Subcutaneous abdominal adipose tissue (tissue), 5 donors: ENCODE results near the gene RUNX3.

Experiments
- H3K27ac ChIP-seq: one replicate; pipeline ENCODE4 v1.7.0; 2013; ENCODE audit warnings: low read depth, mild to moderate bottlenecking, inconsistent platforms, low read length, moderate library complexity
- H3K27me3 ChIP-seq, 5 donors: one replicate each; pipeline ENCODE4 v1.7.0; 2013; ENCODE audit warnings: low read length in 5 of 5, inconsistent platforms in 1 of 5; ENCODE audit not compliant: control insufficient read depth in 5 of 5, insufficient read depth in 4 of 5
- H3K36me3 ChIP-seq, 5 donors: one replicate each; pipeline ENCODE4 v1.7.0; 2013; ENCODE audit warnings: low read length in 5 of 5; ENCODE audit not compliant: control insufficient read depth in 5 of 5, insufficient read depth in 5 of 5
- H3K4me1 ChIP-seq, 5 donors: one replicate each; pipeline ENCODE4 v1.7.0; 2013; ENCODE audit warnings: low read length in 5 of 5, mild to moderate bottlenecking in 3 of 5, moderate library complexity in 1 of 5; ENCODE audit not compliant: control insufficient read depth in 5 of 5, insufficient read depth in 5 of 5
- H3K4me3 ChIP-seq, 5 donors: one replicate each; pipeline ENCODE4 v1.7.0; 2013; ENCODE audit warnings: low read length in 5 of 5, low read depth in 1 of 5
- H3K9ac ChIP-seq, 5 donors: one replicate each; pipeline ENCODE4 v1.7.0; 2013; ENCODE audit warnings: low read length in 5 of 5, mild to moderate bottlenecking in 4 of 5, moderate library complexity in 3 of 5
- H3K9me3 ChIP-seq, 5 donors: one replicate each; pipeline ENCODE4 v1.7.0; 2013; ENCODE audit warnings: low read length in 5 of 5; ENCODE audit not compliant: control insufficient read depth in 5 of 5
- donor health status: healthy.
- donor health status: healthy.
- donor health status: healthy.
- donor health status: healthy.
- donor health status: healthy.

The RUNX3 gene

DNA sequence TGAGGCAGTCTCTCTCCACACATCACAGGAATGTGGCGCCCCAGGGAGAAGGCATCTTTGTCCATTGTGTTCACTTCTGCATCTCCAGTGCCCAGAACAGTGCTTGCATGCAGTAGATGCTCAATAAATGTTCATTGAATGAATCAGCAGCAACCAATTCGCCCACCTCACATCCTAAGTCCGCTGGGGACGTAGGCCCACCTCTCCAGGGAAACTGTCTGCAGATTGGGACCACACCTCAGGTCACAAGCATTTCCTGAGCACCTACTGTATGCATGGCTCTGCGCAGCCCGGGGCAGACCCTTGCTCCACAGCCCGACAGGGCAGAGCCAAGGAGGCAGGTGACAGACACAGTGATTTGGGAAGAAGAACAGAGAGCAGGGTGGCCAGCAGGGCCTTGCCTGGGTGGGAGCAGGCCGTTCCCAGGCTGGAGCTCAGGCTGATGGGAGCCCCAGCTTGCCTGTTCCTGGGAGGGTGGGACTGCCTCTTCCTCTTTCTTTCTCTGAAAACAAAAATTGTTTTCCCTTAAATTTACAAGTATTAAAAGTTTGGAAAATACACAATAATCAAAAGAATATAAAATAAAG is 25.8 kb upstream of the RUNX3 start:
- no peak overlapping the region for H3K4me3 ChIP-seq
- H3K4me1 ChIP-seq = no peaks in the 10 kb centered on the region
- no peaks in the 10 kb centered on the region for H3K36me3 ChIP-seq
- peaks cover 9 to 25% (median 10%) of the 10 kb centered on the region in 5 donors for H3K27me3 ChIP-seq
- no peaks in the 10 kb centered on the region for H3K9me3 ChIP-seq
- H3K27ac ChIP-seq = no peak overlapping the region
- H3K9ac ChIP-seq = no peak overlapping the region

DNA sequence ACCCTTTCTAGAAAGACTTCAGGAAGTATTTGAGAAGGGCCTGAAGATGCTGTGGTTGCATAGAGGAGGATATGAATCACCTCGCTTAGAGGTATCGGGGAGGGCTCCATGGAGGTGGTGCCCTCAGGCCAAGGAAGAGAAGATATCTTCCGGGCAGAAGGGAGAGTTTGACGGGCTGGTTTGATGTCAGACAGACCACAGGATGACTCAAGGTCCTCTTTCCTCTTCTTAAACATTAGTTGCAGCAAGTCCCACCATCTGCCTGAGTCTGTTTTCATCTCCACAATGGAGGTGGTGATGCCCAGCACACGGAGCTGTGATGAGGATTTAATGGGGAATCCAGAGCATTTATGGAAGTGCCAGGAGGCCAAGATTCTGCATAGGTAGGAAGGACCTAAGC is 25.1 kb upstream of the RUNX3 start:
- Histone ChIP-seq H3K9ac (no peak overlapping the region), H3K4me1 (no peaks in the 10 kb centered on the region), H3K27me3 (peaks cover 3 to 18% (median 9%) of the 10 kb centered on the region in 5 donors), H3K9me3 (no peaks in the 10 kb centered on the region), H3K4me3 (no peak overlapping the region), H3K36me3 (no peaks in the 10 kb centered on the region), H3K27ac (no peak overlapping the region)

DNA sequence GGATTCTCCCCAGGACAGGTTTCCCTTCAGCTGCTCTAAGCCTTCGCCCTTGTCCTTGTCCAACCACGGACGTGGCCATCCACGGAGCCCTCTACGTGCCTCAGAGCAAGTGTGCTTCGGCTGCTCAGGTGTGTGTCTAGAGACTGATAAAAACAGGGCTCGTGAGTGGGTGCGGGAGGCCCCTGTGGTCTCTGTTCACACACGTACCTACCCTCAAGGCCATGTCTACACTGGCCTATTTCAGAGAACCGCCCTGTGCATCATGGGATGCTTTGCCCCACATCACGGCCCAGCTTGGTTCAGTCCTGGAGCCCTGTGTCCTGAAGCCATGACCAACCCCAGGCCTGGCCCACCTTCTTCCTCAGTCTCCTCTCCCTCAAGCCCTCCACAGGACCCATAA is 24.6 kb upstream of the RUNX3 start:
- no peaks in the 10 kb centered on the region for H3K36me3 ChIP-seq
- no peak overlapping the region for H3K9ac ChIP-seq
- H3K4me1 ChIP-seq = no peaks in the 10 kb centered on the region
- no peak overlapping the region for H3K27ac ChIP-seq
- no peaks in the 10 kb centered on the region for H3K9me3 ChIP-seq
- peaks cover 3 to 15% (median 7%) of the 10 kb centered on the region in 5 donors for H3K27me3 ChIP-seq
- H3K4me3 ChIP-seq = no peak overlapping the region

DNA sequence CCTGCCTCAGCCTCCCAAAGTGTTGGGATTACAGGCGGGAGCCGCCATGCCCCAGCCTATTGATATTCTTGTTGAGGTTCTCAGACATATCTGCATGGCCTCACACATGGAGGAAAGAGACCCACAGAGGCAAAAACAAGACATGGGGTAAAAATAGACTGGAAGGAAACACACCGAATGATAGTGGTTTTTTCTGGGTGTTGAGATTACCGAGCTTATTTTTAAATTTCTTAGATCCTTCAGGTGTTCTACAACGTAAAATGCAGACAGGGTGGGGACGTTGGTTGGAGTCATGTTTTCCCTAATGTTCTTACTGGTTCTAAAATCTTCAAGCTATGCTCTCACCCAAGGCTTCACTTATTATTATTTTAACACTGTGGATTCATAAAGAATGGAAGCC is 23.9 kb upstream of the RUNX3 start:
- Histone ChIP-seq H3K4me1 (no peaks in the 10 kb centered on the region), H3K9ac (no peak overlapping the region), H3K4me3 (no peak overlapping the region), H3K27ac (no peak overlapping the region), H3K36me3 (no peaks in the 10 kb centered on the region), H3K9me3 (no peaks in the 10 kb centered on the region), H3K27me3 (peaks cover 3 to 12% (median 9%) of the 10 kb centered on the region in 5 donors)

DNA sequence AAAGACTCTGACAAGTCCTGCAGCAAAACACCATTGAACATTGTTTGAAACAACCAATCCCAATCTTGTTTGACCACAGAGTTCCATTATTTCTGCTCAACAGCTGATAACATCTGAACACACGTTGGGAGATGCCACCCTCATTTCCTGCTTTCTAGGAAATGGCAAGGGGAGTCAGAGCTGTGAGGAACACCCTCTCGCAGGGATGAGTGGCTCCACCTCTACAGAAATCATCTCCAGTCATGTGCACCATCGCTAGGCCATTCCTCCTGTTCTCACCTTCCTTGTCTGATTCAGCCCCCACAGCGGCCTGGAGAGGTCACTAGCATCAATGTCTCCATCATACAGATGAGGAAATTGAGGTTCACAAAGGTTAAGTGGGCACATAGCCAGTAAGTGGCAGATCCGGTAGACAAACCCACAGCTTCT is 22.4 kb upstream of the RUNX3 start:
- peaks cover 3 to 15% (median 8%) of the 10 kb centered on the region in 5 donors for H3K27me3 ChIP-seq
- H3K9me3 ChIP-seq = no peaks in the 10 kb centered on the region
- no peak overlapping the region for H3K4me3 ChIP-seq
- H3K36me3 ChIP-seq = no peaks in the 10 kb centered on the region
- no peak overlapping the region for H3K27ac ChIP-seq
- no peak overlapping the region for H3K9ac ChIP-seq
- H3K4me1 ChIP-seq = no peaks in the 10 kb centered on the region

DNA sequence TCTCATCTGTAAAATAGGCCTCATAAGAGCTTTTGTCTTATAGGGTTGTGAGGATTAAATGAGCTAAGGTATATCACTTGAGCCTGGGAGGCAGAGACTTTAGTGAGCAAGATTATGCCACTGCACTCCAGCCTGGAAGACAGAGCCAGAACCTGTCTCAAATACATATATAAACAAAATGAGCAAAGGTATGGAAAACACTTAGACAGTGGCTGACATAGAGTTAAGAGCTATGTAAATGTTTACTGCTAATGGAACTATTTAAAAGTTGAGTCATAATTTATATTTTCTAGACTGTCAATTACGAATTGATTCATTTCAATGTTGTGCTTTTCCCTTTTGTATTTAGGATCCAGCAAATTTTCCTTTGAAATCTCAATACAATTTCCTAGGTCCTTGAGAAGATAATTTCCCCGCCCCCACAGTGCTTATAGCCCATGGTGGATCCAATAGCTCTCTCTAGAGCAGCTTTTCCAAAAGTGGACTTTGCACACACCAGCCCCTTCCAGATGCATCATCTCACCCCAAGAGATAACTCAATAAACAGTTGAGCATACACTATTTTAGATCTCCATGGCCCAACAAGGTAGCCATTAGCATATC is 21.8 kb upstream of the RUNX3 start:
- Histone ChIP-seq H3K27me3 (peaks cover 3 to 19% (median 10%) of the 10 kb centered on the region in 5 donors), H3K36me3 (no peaks in the 10 kb centered on the region), H3K4me3 (no peak overlapping the region), H3K9ac (no peak overlapping the region), H3K9me3 (no peaks in the 10 kb centered on the region), H3K4me1 (no peaks in the 10 kb centered on the region), H3K27ac (no peak overlapping the region)

DNA sequence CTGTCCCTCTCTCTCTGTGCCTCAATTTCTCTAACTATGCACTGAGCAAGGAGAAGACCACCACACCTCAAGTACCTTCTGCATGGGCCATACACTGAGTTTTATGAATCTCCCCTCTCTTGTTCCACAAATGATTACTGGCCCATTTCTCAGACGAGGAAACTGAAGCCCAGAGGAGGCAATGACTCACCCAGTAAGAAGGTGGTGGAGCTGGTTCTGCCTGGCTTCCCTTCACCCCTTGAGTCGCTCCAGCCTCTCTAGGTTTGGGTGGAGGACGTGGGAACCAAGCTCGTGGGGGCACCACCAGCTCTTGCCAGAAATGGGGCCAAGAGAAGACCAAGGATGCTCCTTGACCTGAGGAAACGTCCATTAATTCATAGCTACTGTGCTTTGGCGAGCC is 21.3 kb upstream of the RUNX3 start:
- no peak overlapping the region for H3K4me3 ChIP-seq
- no peaks in the 10 kb centered on the region for H3K9me3 ChIP-seq
- H3K27me3 ChIP-seq = peaks cover under 1 to 19% (median 9%) of the 10 kb centered on the region in 5 donors
- no peaks in the 10 kb centered on the region for H3K4me1 ChIP-seq
- no peak overlapping the region for H3K27ac ChIP-seq
- H3K36me3 ChIP-seq = no peaks in the 10 kb centered on the region
- H3K9ac ChIP-seq = no peak overlapping the region

DNA sequence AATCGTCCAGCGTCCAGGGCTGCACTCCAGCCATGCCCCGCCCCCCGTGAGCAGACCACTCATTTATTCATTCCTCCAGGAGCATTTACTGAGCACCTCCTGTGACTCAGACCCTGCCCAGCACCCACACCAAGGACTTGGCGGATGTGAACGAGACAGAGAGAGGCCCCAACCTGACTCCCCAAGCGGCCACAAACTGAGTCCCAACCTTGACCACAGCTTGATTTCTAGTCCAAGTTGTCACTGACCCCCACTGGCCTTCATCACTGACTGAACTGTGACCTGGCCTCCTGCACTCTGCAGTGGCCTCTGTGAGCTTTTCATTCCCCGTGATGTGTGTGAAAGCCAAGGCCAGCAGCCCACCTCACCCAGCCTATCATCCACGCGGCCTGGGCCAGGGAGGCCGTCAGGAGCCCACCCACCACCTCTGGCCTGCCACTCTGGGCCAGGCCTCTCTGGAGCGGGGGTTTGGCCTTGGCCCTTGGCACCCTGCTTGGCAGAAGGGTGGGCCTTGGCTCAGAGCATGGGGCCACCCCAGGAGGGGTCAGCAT is 19.3 kb upstream of the RUNX3 start:
- Histone ChIP-seq H3K36me3 (no peaks in the 10 kb centered on the region), H3K27me3 (peaks cover 0 to 14% (median 5%) of the 10 kb centered on the region in 5 donors), H3K9me3 (no peaks in the 10 kb centered on the region), H3K27ac (no peak overlapping the region), H3K4me1 (no peaks in the 10 kb centered on the region), H3K9ac (no peak overlapping the region), H3K4me3 (no peak overlapping the region)

DNA sequence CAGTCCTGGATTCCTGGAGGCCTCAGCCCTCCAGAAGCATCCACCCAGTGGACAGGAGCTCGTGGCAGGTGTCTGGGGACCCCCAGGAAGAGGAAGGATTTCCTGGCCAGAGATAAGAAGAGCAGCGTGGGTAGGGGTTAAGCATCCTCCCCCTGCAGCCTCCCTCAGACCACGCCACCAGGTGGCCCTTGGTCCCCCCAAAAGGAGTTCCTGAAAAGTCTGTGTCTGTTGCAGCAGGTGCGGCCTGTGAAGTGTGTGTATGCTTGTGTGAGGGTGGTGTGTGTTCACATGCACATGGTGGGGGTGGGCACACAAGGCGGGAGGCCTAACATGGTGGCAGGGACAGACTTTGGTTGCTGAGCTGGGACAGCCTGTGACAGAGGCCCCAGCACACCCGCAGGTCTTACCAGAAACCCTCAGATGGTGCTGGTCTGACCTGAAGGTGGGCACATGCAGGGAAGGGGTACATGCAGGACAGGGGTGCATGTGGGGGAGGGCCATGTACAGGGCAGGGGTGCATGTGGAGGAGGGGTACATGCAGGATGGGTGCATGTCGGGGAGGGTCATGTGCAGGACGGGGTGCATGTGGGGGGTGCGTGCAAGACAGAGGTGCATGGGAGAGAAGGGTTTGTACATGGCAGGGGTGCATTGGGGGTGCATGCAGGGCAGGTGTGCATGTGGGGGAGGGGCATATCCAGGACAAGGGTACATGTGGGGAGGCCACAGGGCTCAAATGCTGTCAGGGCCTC is 18.2 kb upstream of the RUNX3 start:
- no peaks in the 10 kb centered on the region for H3K36me3 ChIP-seq
- H3K9me3 ChIP-seq = no peaks in the 10 kb centered on the region
- H3K4me1 ChIP-seq = no peaks in the 10 kb centered on the region
- no peak overlapping the region for H3K27ac ChIP-seq
- no peak overlapping the region for H3K9ac ChIP-seq
- H3K27me3 ChIP-seq = peaks cover 0 to 14% (median 5%) of the 10 kb centered on the region in 5 donors
- no peak overlapping the region for H3K4me3 ChIP-seq
